Activated T-cell treated with anti-CD3 and anti-CD28 coated beads for 24 hours (primary cell): ENCODE measurements around the gene TRMT2A.

Experiments
- DNase-seq: peaks from one replicate; pipeline ENCODE4 v3.0.0-alpha.2; 2020; ENCODE audit warnings: low read depth

TRMT2A gene

DNA sequence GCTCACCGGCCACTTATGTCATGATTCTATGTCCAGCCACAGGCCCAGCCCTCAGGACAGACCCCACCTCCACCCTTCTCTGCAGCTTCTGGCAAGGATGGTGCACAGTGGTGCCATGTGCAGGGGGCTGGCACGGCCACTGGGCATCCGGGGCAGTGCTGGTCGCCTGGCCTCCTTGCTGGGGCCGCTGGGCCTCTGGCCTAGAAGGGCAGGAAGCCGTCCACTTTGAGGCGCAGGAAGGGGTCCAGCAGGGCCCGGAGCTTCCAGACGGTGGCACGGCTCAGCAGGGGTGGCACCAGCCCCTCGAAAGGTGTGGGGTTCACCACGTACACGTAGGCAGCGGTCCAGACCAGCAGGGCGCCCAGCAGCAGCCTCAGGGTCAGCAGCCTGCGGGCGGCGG, 31.4 kb upstream of the TRMT2A start:
- no peak for DNase-seq

DNA sequence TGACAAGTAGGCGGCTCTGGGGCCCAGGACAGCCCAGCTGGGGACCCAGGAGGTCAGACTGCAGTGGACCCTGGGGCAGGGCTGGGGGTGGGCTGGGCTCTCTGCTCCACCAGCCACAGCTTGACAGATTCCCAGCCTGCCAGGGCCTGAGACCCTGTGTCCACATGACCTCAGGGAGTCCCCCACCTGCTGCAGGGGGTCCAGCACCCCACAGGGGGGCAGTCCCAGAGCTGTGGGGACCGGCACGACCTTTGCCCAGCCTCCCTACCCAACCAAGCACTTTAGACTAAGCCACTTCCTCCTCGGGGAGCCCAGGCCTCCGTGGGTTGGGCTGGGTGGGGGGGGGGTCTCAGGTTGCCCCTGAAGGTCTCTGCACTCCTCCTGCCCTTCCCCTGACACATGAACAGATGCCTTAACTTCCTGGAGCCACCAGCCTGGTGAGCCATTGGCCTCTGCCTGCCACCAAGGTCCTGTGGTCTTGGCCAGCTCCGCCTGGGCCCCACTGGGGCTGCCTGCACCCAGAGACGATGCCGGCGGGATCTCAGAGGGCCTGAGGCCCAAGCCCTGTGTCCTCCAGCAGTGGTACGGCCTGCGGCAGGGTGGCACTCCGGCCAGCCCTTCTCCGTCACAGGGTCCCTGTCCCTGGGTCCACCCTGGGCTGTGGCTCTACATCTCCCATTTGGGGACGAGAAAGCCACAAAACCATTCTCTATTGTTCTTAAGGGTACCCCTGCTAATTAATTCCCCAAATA, 30.4 kb upstream of the TRMT2A start:
- no peak for DNase-seq

DNA sequence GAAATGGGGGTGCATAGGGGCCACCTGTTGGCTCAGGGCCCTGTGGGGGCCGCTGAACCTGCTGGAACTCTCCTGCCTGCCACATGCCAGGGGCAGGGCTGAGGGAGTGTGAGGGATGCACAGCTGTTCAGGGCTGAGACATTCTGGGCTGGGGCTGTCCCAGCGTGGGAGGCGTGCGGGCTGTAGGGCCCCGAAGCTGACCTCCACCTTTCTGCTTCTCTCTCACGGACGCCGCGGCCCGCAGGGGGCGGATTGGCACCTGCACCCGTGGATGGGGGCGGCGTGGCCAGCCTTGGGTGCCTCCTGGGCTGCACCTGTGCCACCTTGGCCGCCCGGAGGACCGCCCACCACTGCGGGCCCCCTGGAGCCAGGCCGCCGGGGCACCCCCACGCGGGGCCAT, 29.8 kb upstream of the TRMT2A start:
- no peak for DNase-seq

DNA sequence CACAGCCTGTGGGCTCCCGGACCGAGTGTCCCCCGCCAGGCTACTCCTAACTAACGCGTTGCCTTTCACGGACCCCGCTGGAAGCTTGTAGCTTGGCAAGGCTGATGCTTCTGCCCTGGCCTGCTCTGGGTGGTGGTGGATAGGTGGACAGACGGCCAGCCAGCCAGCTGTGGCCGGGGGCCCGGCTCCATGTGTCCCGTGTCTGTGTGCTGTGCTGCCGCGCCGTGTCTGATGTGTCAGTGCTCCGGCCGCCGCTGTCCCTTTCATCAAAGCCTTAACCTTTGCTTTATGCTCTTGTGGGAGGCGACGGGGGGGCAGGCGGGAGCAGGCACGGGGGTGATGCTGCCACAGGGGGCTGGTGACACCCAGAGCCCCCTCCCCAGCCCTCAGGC, 28.8 kb upstream of the TRMT2A start:
- DNase-seq: no peak

DNA sequence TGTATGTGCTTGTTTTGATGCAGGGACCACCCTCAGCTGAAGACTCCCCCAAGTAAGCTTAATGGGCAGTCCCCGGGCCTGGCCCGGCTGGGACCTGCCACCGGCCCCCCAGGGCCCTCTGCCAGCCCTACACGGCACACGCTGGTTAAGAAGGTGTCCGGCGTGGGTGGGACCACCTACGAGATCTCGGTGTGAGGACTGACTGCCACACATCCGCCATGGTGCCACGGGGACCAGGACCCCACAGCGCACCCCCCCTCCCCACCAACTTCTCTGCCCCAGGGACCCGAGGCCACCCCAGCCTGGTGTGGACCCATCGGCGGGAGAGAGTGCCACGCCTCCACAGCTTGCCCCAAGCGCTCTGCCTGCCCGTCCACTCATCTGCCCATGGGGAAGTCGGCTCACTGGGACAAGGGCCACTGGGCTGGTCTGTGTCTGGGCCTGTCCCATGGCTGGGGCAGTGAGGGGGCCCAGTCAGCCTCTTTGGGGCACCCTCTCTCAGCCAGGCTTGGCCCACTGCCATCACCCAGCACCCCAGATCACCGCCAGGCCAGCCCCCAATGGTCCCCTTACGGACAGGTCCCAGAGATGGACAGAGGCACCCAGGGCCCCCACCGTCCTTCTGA, 28.3 kb upstream of the TRMT2A start:
- DNase-seq: no peak

DNA sequence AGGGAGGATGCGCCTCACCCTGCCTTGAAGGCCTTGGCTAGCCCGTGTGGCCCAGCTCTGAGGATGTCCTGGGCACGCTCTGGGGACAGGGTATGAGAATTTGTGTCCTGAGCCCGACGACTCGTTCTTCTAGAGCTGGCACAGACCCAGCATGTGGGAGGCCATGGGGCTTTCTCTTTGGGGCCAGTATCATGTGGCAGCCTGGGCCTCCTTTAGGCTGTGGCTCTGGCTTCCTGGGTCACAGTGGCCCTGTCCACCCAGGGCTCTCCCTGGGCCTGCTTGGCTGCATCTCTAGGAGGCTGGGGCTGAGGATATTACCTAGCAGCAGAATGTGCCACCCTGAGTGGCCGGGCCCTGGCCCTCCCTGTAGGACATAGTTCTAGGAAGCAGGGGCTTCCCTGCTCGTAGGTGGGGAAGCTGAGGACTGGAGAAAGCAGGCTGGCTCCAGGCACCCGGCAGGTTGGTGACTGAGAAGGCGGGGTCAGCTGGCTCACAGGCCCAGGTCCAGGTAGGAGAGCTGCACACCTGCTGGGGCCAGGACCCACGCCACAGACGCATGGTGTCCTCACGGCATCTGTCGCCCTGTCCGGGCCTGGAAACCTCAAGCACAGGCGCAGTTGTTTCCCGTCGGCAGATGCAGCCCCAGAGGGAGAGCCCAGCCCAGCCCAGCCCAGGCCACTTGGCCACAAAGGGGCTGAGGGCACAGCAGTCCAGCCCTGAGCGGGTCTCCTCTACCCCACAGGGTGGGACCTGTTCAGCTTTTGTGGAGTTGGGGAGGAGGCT, 27.0 kb upstream of the TRMT2A start:
- DNase-seq: no peak

DNA sequence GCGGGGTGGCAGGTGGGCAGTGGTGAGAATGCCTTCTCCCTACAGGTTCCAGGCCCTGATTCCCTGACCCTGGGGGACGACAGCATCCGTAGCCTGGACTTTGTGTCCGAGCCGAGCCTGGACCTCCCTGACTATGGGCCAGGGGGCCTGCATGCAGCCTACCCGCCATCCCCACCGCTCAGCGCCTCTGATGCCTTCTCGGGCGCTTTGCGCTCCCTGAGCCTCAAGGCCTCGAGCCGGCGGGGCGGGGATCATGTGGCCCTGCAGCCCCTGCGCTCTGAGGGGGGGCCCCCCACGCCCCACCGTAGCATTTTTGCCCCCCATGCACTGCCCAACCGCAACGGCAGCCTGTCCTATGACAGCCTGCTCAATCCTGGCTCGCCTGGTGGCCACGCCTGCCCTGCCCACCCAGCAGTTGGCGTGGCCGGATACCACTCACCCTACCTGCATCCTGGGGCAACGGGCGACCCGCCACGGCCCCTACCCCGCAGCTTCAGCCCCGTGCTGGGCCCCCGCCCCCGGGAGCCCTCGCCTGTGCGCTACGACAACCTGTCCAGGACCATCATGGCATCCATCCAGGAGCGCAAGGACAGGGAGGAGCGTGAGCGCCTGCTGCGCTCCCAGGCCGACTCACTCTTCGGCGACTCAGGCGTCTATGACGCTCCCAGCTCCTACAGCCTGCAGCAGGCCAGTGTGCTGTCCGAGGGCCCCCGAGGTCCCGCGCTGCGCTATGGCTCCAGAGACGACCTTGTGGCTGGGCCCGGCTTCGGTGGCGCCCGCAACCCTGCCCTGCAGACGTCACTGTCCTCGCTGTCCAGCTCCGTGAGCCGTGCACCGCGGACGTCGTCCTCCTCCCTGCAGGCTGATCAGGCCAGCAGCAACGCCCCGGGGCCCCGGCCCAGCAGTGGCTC, 25.9 kb upstream of the TRMT2A start:
- DNase-seq: no peak

DNA sequence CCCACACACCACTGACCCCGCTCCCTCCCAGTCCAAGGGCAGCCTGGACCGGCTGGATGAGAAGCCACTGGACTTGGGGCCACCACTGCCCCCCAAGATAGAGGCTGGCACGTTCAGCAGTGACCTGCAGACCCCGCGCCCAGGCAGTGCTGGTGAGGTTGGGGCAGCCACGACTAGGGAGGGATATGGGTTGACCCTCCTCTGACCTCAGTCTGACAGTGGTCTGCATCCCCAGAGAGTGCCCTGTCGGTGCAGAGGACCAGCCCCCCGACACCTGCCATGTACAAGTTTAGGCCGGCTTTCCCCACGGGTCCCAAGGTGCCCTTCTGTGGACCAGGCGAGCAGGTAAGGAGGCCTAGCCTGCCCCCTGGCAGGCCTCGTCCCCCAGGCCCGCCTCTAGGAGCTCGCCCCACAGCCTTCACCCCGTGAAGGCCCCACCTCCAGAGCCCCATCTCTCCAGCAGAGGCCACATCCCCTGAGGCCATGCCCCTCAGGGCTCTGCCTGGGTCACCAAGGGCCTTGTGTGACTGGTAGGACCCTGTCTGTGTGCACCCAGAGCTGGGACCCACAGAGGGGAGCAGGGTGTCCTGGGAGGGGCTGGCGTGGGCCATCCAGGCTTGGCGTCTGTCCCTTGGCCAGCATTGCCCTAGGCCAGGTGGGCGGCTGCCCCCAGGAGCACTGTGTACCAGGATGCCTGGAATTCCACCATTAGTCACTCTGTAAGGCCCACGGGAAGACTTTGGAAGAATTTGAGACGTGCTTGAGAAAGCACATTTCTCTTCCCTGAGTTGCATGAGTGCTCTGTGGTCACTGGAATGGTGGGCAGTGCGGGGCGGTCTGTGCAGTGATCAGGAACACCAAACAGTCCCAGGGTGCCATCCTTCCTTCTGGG, 24.4 kb upstream of the TRMT2A start:
- no peak for DNase-seq

DNA sequence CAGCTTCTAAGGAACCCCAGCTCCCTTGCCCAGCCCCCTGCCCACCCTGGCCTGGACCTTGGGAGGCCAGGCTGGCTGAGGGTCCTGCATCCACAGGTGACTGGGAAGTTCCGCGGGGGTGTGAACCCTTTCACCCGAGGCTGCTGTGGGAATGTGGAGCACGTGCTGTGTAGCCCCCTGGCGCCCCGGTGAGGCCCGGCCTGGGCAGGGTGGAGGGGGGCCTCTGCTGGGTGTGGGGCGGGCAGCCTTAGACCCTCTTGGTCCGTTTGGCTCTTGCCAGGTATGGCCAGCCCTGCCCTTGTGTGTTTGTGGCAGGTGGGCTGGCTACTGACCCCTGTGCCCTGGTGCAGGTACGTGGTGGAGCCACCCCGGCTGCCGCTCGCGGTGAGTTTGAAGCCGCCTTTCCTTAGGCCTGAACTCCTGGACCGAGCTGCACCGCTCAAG, 23.5 kb upstream of the TRMT2A start:
- DNase-seq: no peak

DNA sequence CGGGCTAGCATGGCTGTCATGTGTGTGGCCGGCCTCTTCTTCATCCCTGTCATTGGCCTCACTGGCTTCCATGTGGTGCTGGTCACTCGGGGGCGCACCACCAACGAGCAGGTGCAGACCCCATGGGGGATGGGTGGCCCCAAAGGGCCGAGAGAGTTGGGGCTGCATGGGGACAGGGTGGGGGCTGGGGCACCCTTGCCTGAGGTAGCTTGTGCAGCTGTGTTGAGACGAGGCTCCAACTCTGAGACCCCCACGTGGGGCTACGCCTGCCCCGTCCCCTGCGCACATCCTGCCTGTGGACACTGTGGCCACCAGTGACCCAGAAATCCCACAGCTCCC, 23.1 kb upstream of the TRMT2A start:
- DNase-seq: no peak

DNA sequence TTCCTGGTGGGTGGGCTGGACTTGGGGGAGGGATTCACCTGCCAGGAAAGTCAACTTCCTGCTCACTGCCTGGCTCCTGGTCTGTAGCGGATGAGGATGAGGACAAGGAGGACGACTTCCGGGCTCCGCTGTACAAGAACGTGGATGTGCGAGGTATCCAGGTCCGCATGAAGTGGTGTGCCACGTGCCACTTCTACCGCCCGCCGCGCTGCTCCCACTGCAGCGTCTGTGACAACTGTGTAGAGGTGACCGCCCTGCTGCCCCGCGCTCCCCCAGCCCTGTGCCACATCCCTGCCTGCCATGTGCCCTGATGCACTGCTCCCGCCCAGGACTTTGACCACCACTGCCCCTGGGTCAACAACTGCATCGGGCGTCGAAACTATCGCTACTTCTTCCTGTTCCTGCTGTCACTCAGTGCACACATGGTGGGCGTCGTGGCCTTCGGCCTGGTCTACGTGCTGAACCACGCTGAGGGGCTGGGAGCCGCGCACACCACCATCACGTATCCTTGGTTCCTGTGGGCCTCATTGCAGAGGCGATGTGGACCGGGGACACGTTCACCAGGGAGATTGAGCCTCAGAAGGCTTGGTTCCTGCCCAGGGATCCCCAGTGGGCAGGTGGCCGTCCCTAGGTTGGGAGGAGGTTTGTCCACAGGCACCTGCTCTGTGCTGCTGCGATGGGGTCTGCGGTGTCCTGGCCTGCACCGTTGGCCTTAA, 22.5 kb upstream of the TRMT2A start:
- no peak for DNase-seq

DNA sequence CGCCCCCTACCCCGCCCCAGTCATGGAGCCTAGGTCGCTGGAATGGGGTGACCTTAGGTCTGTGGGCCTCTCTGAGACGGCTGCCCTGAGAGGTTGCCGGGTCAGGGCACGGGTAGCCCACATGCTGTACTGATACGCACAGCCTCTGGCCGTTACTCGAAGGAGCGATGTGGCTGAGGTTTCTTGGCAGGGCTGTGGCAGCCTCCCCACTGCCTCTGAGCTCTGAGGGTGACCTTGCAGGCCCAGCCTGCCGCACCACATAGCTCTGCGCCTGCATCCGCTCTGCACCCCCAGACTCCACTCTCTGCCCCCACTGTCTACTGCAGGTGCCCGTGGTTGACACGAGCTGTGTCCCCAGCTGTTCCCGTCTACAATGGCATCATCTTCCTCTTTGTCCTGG, 21.8 kb upstream of the TRMT2A start:
- no peak for DNase-seq

DNA sequence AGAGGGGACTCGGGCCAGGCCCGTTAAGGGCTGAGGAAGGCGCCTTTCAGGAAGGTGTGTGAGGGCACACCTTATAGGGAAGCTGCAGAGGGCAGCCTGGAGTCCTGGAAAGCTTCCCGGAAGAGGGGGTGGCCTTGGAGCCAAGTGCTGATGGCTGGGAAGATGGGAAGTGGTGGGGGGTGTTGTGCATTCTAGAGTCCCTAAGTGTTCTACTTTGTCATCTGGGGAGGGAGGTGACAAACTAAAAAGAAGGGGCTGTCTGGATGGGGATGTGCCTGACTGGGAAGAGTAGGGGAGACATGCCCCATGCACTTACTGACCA, 21.4 kb upstream of the TRMT2A start:
- DNase-seq: no peak

DNA sequence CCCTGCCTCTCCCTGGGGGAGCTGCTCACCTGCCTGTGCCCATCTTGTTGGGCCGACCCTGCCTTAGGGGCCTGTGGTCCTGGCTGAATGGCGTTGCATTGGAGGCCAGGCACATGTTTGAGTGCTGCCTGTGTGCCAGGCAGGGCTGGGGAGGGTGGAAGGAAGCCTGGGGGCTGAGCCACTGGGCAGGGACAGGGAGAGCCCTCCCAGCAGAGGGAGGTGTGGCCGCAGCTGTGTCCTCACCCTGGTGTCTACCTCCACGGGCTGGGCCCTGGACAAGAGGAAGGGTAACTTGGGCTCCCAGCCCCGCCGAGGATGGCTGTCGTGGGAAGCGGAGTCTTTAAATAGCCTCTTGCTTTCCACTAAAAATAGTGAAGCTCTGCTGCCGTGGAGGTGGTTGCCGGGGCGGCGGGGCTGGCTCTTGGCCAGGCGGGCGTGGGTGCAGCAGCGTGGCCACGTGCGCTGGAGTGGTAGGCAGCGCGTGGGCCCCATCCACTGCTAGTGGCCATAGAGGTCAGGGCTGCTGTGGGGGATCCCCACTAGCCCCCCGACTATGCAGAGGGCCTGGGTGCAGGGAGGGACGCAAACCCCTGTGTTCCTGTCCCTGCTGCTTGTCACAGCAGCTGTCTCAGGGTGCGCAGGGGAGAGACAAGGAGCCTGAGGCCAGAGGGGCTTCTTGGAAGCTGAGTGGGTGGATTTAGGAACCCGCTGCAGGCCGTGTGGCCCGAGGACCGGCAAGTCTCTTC, 20.8 kb upstream of the TRMT2A start:
- DNase-seq: no peak

DNA sequence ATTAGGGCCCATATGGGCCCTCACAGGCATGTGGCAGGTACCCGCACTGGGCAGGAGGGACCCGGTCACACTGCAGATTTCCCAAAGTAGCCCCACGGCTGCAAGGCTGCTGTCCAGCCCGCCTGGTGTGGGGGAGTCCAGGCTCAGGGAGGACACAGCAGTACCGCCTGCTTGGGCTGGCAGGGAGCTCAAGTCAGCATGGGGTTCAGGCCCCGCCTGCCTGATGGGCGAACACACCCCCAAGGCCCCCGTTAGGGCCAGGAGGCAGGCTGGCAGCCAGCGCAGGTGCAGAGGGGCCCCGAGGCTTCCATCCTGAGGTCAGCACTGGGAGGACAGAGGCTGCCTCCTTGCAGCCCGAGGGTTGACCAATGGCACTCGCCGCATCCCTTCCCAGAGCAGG, 20.1 kb upstream of the TRMT2A start:
- DNase-seq: no peak

DNA sequence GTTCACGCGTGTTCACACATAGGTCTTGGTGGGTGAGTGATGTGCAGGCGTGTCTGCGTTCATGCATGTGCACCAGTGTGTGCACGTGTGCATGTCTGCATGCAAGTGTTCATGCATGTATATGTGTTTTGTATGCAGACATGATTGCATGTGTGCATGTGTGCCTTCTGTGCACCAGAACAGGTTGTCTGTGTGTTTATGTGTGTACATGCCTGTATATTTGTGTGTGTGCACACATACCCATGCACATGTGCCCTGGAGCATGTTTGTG, 19.5 kb upstream of the TRMT2A start:
- no peak for DNase-seq

DNA sequence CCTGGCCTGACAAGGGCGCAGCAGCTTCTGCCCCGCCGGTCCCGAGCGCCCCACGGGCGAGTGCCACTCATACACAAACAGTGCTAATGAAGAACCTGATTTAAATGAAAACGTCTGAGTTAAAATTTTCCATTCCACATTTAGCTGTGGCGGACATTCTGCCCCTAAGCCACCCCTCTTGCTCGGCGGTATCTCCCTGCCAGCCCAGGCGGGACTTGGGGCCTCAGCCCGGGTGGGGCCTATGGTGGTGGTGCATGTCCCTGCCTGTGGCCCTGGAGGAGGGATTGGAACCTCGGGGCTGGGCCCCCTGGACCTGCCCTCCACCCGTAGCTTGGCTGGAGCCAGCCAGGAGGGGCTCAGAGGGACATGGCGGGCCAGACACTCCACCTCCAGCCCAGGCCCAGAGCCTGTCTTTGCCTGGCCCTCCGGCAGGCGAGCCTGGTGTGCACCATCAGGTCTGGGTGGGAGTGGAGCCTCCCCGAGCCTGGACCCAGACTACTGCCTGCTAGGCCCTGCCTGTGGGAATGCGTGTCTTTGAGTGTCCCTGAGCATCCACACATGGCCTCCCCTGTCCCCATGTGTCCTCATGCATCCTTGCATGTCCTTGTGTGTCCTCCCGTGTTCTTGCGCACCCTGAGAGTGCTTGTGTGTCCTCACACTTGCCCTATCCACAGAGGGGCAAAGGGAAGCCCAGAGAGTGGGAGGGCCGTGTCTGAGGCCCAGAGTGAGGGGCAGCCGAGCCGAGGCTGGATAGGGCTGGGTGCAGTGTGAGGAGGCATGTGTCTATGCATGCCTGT, 19.0 kb upstream of the TRMT2A start:
- DNase-seq: no peak

DNA sequence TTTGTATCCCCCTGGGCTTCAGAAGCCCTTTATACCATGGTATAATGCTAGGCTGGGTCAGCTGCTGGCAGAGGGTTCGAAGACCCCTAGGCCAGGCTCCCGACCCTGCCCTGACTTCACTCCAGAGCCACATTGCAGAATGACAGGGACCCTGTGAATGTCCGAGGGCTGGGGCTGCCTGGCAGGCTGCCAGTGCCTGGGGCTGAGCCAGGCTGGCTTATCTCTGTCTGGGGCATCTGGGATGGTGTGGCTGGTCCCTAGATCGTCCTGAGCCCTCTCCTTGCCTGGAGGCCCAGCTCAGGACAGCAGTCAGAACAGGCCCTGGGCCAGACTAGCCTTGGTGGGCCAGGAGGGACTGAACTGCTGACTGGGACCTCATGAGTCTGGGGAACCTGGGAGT, 18.2 kb upstream of the TRMT2A start:
- no peak for DNase-seq

DNA sequence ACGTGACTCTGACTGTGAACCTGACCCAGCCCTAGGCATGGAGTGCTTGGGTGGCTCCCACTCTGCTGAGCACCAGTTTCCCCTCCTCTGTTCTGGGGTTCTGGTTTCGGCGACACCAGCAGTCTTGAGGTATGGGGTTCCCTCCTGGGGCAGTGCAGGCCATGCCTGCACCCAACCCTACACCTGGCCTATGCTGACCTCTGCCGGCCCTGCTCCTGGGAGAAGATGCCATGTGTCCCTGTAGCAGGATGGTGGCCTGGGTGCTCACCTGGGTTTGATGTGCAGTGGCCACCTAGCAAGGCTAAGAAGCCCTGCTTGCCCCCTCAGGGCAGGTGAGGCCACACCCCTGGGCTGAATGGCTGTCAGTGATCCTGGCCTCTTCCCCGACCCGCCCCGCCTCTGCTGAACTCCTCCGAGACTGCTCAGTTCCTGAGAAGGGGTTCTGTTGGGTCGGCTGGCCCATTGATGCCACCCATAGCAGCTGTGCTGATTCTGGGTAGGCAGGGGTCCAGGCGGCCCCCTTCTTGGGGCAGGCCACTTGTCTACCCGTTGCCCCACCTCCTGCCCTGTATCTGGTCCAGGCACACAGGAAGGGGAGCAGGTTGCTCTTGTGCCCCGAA, 17.0 kb upstream of the TRMT2A start:
- DNase-seq: no peak
